DND-41 (cell line): Measurements from ENCODE around the gene GBP1.

Experiments
- EZH2 ChIP-seq: IDR thresholded peaks from 3 replicates; pipeline ENCODE4 v1.6.1; 2012; ENCODE audit warnings: borderline replicate concordance, low read depth, mild to moderate bottlenecking, moderate library complexity, low read length, inconsistent platforms; ENCODE audit not compliant: severe bottlenecking
- TF ChIP-seq, protein P1 (sequence below): IDR thresholded peaks from 2 replicates; pipeline ENCODE4 v1.5.1; 2012; ENCODE audit warnings: borderline replicate concordance, low read length, moderate library complexity, mild to moderate bottlenecking; ENCODE audit not compliant: poor library complexity, severe bottlenecking; ENCODE audit errors: extremely low read depth

GRCh38 chr1:89022167-89022959 lies 42.6 kb downstream of the GBP1 start, which contains the start of gene GBP3:
- TF ChIP-seq EZH2 = no peak
- TF ChIP-seq, protein P1, sequence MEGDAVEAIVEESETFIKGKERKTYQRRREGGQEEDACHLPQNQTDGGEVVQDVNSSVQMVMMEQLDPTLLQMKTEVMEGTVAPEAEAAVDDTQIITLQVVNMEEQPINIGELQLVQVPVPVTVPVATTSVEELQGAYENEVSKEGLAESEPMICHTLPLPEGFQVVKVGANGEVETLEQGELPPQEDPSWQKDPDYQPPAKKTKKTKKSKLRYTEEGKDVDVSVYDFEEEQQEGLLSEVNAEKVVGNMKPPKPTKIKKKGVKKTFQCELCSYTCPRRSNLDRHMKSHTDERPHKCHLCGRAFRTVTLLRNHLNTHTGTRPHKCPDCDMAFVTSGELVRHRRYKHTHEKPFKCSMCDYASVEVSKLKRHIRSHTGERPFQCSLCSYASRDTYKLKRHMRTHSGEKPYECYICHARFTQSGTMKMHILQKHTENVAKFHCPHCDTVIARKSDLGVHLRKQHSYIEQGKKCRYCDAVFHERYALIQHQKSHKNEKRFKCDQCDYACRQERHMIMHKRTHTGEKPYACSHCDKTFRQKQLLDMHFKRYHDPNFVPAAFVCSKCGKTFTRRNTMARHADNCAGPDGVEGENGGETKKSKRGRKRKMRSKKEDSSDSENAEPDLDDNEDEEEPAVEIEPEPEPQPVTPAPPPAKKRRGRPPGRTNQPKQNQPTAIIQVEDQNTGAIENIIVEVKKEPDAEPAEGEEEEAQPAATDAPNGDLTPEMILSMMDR = no peak
